Neural crest cell (in vitro differentiated cells): ENCODE data around the gene LYL1. TPM values are rescaled to one million over a fixed set of nuclear protein-coding genes. Genes with fewer than 3 reads are reported as not detected.

ENCODE experiments used
- DNase-seq: peaks from one replicate; pipeline ENCODE4 v3.0.0; 2021; ENCODE audit warnings: low read depth, mixed read lengths, low spot score
- H3K27ac Mint-ChIP-seq: one replicate; pipeline ENCODE4 v1.8.0; 2021; ENCODE audit warnings: mild to moderate bottlenecking, mixed read lengths; ENCODE audit not compliant: unreplicated experiment
- H3K27me3 Mint-ChIP-seq: 2 replicates; pipeline ENCODE4 v1.8.0; 2021; ENCODE audit warnings: low read depth, mild to moderate bottlenecking, mixed read lengths
- H3K36me3 Mint-ChIP-seq: 2 replicates; pipeline ENCODE4 v1.8.0; 2021; ENCODE audit warnings: low read depth, mild to moderate bottlenecking, mixed read lengths
- H3K4me1 Mint-ChIP-seq: 2 replicates; pipeline ENCODE4 v1.8.0; 2021; ENCODE audit warnings: mixed read lengths
- H3K4me3 Mint-ChIP-seq: one replicate; pipeline ENCODE4 v1.8.0; 2021; ENCODE audit warnings: mild to moderate bottlenecking, mixed read lengths
- H3K9me3 Mint-ChIP-seq: 2 replicates; pipeline ENCODE4 v1.8.0; 2021; ENCODE audit warnings: mixed read lengths
- total RNA-seq: library from RNA; stranded (reverse); gene quantifications from 2 replicates; pipeline ENCODE4 v1.2.1, GENCODE V29; 2021
- TF ChIP-seq, protein P1 (sequence below): fragments of 200-600 bp; sonication (generic); conservative IDR thresholded peaks from 2 replicates; pipeline ENCODE4 v1.5.0; 2021; ENCODE audit warnings: antibody characterized with exemption, mild to moderate bottlenecking

LYL1 gene
- total RNA-seq, 1 donor from 2014 or later: 0.30 TPM

DNA sequence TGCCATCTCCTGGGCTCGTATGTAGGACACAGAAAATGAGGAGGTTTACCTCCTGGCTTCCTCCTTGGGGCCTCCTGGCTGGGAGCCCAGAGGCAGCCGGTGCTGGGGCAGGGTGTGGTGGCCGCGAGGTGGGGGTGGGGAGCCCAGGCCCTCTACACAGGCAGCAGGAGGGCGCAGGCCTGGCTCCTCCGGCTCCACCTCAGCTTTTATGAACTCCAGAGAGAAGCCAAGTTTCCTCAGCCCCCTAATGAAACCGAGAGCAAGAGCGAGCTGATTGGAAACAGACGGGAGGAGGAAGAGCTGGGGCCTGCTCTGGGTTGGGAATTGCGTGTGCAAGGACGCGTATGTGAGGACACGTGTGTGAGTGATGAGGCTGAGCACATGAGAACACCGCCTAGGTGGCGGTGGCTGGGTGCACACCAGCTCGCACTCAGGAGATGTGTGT is 23.1 kb downstream of the LYL1 start:
- Mint-ChIP-seq H3K9me3 (no peaks in the 10 kb centered on the region), H3K36me3 (no peaks in the 10 kb centered on the region), H3K27me3 (peaks cover 92% of the 10 kb centered on the region), H3K4me3 (no peak overlapping the region), H3K4me1 (peaks cover 4% of the 10 kb centered on the region), H3K27ac (no peak overlapping the region)
- no peak for DNase-seq
- TF ChIP-seq, protein P1, sequence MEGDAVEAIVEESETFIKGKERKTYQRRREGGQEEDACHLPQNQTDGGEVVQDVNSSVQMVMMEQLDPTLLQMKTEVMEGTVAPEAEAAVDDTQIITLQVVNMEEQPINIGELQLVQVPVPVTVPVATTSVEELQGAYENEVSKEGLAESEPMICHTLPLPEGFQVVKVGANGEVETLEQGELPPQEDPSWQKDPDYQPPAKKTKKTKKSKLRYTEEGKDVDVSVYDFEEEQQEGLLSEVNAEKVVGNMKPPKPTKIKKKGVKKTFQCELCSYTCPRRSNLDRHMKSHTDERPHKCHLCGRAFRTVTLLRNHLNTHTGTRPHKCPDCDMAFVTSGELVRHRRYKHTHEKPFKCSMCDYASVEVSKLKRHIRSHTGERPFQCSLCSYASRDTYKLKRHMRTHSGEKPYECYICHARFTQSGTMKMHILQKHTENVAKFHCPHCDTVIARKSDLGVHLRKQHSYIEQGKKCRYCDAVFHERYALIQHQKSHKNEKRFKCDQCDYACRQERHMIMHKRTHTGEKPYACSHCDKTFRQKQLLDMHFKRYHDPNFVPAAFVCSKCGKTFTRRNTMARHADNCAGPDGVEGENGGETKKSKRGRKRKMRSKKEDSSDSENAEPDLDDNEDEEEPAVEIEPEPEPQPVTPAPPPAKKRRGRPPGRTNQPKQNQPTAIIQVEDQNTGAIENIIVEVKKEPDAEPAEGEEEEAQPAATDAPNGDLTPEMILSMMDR: no peak

DNA sequence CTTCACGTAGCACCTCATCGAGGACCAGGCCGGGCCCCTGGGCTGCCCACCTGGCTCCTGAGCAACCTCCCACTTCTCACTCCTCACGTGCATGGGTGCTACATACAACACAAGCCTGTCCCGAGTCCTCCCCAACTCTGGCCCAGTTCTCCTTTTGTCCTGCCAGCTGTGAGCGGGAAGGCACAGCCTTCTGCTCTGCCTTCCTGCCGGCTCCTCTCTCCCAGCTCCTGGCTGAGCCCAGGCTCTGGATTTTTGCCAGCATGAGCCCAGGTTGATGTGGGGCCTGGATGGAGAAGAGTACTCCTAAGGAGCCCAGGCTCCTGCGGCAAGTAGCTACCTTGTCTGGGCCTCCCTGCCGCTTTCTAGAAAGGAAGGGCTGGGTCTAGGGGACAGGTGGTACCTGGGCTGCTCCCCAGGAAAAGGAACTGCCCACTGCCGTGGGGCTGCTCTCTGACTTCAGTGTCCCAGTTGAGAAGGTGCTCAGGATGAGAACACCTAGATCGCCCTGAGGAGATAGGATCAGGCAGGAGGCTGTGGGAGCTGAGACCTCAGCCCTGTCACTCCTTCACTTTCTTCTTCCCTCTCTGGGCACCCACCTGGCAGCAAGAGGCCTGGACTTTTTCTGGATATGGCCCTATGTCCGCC is 23.6 kb downstream of the LYL1 start:
- no peak overlapping the region for H3K4me3 Mint-ChIP-seq
- H3K27ac Mint-ChIP-seq: no peak overlapping the region
- no peak for DNase-seq
- TF ChIP-seq, protein P1: no peak
- no peaks in the 10 kb centered on the region for H3K9me3 Mint-ChIP-seq
- peaks cover 4% of the 10 kb centered on the region for H3K4me1 Mint-ChIP-seq
- no peaks in the 10 kb centered on the region for H3K36me3 Mint-ChIP-seq
- H3K27me3 Mint-ChIP-seq: peaks cover 92% of the 10 kb centered on the region

DNA sequence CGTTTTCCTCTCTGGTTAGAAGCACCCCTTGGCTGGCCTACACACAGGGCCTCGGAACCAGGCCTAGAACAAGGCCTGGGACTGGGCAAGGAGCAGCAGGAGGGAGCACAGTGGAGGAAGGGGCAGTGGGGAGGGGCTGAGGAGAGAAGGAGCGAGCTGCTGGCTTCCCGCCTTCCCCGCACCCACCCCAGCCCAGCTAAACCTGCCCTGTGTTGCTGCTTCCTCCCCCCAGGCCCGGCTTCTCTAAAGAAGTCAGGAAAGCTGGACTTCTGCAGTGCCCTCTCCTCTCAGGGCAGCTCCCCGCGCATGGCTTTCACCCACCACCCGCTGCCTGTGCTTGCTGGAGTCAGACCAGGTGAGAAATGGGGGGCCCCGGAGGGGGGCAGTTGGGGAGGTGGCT is 24.3 kb downstream of the LYL1 start:
- H3K27me3 Mint-ChIP-seq: peaks cover 92% of the 10 kb centered on the region
- H3K9me3 Mint-ChIP-seq: no peaks in the 10 kb centered on the region
- peaks cover 4% of the 10 kb centered on the region for H3K4me1 Mint-ChIP-seq
- no peak for DNase-seq
- no peak overlapping the region for H3K4me3 Mint-ChIP-seq
- TF ChIP-seq, protein P1: no peak
- H3K36me3 Mint-ChIP-seq: no peaks in the 10 kb centered on the region
- H3K27ac Mint-ChIP-seq: no peak overlapping the region

DNA sequence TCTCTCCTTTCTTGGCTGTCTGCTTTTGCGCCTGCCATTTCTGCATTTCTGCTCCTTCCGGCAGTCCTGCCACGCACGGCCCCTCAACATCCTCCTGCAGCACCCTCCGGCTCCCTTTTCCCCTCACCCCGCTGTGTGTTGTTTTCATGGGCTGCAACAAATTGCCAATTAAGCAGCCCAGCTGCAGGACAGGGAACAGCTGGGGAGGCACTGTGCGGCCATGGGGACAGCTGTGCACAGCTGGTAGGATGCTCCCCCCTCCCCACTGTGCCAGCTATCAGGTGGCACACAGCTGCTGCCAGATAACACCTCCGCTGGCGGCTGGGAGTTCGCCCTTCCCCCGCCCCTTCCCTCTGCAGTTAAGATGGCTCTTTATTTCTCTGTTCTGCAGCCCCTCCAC is 25.4 kb downstream of the LYL1 start:
- H3K4me3 Mint-ChIP-seq: no peak overlapping the region
- H3K27me3 Mint-ChIP-seq: peaks cover 92% of the 10 kb centered on the region
- no peaks in the 10 kb centered on the region for H3K4me1 Mint-ChIP-seq
- no peaks in the 10 kb centered on the region for H3K36me3 Mint-ChIP-seq
- TF ChIP-seq, protein P1: no peak
- H3K9me3 Mint-ChIP-seq: no peaks in the 10 kb centered on the region
- no peak for DNase-seq
- H3K27ac Mint-ChIP-seq: no peak overlapping the region

DNA sequence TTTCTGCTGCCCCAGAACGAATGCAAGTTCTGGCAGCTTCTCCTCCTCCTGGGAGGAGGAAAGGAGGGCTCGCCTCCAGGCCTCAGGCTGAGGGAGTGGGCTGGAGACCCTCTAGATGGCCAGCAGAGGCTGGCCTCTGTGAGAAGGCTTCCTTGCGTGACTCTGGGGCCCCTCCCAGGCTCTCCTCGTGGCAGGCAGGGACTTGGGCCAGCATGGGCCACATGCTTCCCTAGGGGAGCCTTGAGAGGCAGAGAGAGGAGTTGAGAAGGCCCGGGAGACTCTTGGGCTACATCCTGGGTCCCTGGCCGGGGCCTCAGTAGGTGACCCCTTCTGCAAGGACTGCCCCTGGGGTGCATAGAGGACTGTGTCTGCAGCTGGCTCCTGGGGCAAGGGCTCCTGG is 25.9 kb downstream of the LYL1 start:
- TF ChIP-seq, protein P1: no peak
- H3K27me3 Mint-ChIP-seq: peaks cover 92% of the 10 kb centered on the region
- no peak overlapping the region for H3K27ac Mint-ChIP-seq
- DNase-seq: no peak
- no peak overlapping the region for H3K4me3 Mint-ChIP-seq
- H3K4me1 Mint-ChIP-seq: no peaks in the 10 kb centered on the region
- no peaks in the 10 kb centered on the region for H3K9me3 Mint-ChIP-seq
- no peaks in the 10 kb centered on the region for H3K36me3 Mint-ChIP-seq
